ENCODE results near the gene PNCK.

- no peak for TF ChIP-seq CTCF (IDR thresholded peaks at IDR 0.05)
- TF ChIP-seq POLR2A (IDR thresholded peaks at IDR 0.05): no peak
Observed at GRCh38 chrX:153645921-153646488, 27.6 kb downstream of the PNCK start.

All from adrenal gland (tissue), 5 donors.